KMS-11 (cell line): ENCODE measurements around the gene KIAA1328.

ENCODE experiments used
- H2AFZ ChIP-seq: fragments of 200-600 bp; sonication (generic); 2 replicates; pipeline ENCODE4 v1.6.1; 2016; ENCODE audit warnings: antibody characterized with exemption, mixed run types, low read depth
- H3K27ac ChIP-seq: fragments of 200-600 bp; sonication (generic); 2 replicates; pipeline ENCODE4 v1.6.1; 2016; ENCODE audit warnings: mild to moderate bottlenecking, mixed run types
- H3K27me3 ChIP-seq: fragments of 200-600 bp; sonication (generic); 2 replicates; pipeline ENCODE4 v1.6.1; 2017; ENCODE audit warnings: mild to moderate bottlenecking, low read depth, mixed run types, moderate library complexity; ENCODE audit not compliant: insufficient read depth
- H3K36me3 ChIP-seq: fragments of 200-600 bp; sonication (generic); 2 replicates; pipeline ENCODE4 v1.6.1; 2017; ENCODE audit warnings: mild to moderate bottlenecking, mixed run types; ENCODE audit not compliant: insufficient read depth
- H3K4me1 ChIP-seq: fragments of 200-600 bp; sonication (generic); 2 replicates; pipeline ENCODE4 v1.6.1; 2016; ENCODE audit warnings: mild to moderate bottlenecking, low read depth, mixed run types; ENCODE audit not compliant: poor library complexity, severe bottlenecking
- H3K4me2 ChIP-seq: fragments of 200-600 bp; sonication (generic); 2 replicates; pipeline ENCODE4 v1.7.0; 2016; ENCODE audit warnings: mild to moderate bottlenecking, mixed run types
- H3K4me3 ChIP-seq: fragments of 200-600 bp; sonication (generic); IDR thresholded peaks from 2 replicates; pipeline ENCODE4 v1.6.1; 2017; ENCODE audit warnings: low read depth, low read length, mixed read lengths; ENCODE audit not compliant: insufficient read depth
- H3K79me2 ChIP-seq: fragments of 200-600 bp; sonication (generic); 2 replicates; pipeline ENCODE4 v1.6.1; 2016; ENCODE audit warnings: low read depth, mixed run types; ENCODE audit not compliant: insufficient read depth
- H3K9ac ChIP-seq: fragments of 200-600 bp; sonication (generic); 2 replicates; pipeline ENCODE4 v1.6.1; 2016; ENCODE audit warnings: mild to moderate bottlenecking, mixed run types
- H4K20me1 ChIP-seq: fragments of 200-600 bp; sonication (generic); 2 replicates; pipeline ENCODE4 v1.6.1; 2016; ENCODE audit warnings: mild to moderate bottlenecking, mixed run types; ENCODE audit not compliant: insufficient read depth
- TF ChIP-seq, protein P1 (sequence below): fragments of 200-600 bp; sonication (generic); conservative IDR thresholded peaks from 2 replicates; pipeline ENCODE4 v1.6.1; 2017; ENCODE audit warnings: low read depth, mild to moderate bottlenecking, antibody characterized with exemption, low read length, moderate library complexity, mixed read lengths

Gene KIAA1328

DNA sequence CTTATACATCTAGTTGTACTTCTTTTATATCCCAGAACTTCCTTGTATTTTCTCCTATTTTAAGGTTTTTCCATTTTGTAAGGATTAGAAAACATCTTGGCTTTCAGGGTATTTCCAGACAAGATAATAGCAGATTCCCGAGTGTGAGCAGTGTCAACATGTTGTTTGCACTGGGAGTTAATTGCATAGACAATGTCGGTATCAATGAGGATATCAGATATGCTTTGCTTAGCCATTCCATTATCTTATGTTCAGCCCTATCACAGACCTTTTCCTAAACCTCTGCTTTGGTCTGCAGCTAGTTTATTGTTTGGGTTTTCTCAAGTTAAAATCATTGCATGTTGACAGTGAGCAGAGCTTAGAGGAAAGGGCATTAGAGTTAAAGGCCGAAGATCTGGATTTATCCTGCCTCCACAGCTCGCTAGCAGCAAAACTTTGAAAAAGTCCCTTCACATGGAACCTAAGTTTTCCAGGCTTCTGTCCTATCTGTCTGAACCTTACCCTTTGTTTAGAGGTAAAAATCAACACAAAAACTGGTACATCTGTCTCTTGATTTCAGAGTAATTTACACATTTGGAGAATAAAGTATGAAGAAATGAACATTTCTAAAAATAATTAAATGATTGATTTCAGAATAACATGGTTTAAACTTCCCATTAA lies 355.4 kb downstream of the KIAA1328 start:
- Histone ChIP-seq H3K27me3 (no peaks in the 10 kb centered on the region), H3K27ac (no peak overlapping the region), H3K9ac (no peak overlapping the region), H2AFZ (no peak overlapping the region), H3K4me3 (no peak overlapping the region), H3K36me3 (no peaks in the 10 kb centered on the region), H4K20me1 (no peaks in the 10 kb centered on the region), H3K79me2 (no peaks in the 10 kb centered on the region), H3K4me2 (no peak overlapping the region), H3K4me1 (no peaks in the 10 kb centered on the region)
- TF ChIP-seq, protein P1, sequence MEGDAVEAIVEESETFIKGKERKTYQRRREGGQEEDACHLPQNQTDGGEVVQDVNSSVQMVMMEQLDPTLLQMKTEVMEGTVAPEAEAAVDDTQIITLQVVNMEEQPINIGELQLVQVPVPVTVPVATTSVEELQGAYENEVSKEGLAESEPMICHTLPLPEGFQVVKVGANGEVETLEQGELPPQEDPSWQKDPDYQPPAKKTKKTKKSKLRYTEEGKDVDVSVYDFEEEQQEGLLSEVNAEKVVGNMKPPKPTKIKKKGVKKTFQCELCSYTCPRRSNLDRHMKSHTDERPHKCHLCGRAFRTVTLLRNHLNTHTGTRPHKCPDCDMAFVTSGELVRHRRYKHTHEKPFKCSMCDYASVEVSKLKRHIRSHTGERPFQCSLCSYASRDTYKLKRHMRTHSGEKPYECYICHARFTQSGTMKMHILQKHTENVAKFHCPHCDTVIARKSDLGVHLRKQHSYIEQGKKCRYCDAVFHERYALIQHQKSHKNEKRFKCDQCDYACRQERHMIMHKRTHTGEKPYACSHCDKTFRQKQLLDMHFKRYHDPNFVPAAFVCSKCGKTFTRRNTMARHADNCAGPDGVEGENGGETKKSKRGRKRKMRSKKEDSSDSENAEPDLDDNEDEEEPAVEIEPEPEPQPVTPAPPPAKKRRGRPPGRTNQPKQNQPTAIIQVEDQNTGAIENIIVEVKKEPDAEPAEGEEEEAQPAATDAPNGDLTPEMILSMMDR, result no peak

DNA sequence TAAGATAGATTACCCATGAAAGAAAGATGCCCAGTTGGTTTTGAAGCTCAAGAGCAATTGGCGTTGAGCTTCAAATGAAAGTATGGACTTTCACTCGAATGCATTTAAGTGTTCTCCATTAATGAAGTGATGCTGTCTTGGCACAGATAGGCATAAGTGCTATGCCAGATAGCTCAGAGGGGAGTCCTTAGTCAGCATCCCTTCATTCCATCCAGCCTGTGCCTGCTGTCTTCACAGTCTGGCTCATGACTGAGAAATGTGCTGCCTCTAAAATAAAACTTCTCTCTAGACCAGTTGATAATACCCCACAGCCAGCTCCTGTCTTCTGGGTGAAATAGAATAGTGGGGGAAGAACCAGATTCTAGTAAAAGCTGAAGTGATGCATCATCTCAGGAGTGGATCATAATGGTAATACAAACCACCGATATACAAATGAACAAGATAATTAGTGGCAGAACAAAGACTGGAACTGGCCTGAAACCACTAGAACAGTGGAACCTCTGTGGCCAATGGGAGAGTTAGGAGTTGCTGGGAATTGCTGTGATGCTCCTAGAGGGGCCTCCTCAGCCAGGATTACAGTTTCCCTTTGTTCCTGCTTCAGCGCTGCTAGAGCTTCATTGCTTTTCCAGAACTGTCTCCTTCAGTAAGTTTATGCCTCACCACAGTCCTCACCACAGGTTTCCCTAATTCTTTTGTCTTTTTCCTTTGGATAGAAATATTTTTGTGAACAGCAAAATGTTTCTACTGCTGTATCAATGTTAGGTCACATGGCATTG lies 359.3 kb downstream of the KIAA1328 start:
- no peaks in the 10 kb centered on the region for H4K20me1 ChIP-seq
- no peak overlapping the region for H2AFZ ChIP-seq
- no peak overlapping the region for H3K4me2 ChIP-seq
- H3K79me2 ChIP-seq, result no peaks in the 10 kb centered on the region
- no peaks in the 10 kb centered on the region for H3K36me3 ChIP-seq
- no peak overlapping the region for H3K4me3 ChIP-seq
- no peaks in the 10 kb centered on the region for H3K27me3 ChIP-seq
- H3K9ac ChIP-seq, result no peak overlapping the region
- TF ChIP-seq, protein P1, result no peak
- no peak overlapping the region for H3K27ac ChIP-seq
- no peaks in the 10 kb centered on the region for H3K4me1 ChIP-seq

DNA sequence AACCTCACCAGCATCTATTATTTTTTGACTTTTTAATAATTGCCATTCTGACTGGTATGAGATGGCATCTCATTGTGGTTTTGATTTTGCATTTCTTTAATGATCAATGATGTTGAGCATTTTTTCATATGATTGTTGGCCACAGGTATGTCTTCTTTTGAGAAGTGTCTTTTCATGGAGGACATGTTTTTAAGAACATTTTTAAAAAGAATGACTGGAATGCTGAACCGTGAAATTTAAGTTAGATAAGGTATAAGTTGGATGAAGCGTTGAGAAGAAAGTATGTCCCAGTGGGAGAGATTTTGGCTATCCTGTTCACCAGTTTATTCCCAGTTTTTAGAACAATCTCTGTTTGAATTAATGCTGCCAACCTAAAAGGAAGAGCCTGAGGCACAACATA lies 370.8 kb downstream of the KIAA1328 start:
- no peak overlapping the region for H3K9ac ChIP-seq
- no peak overlapping the region for H3K27ac ChIP-seq
- no peak overlapping the region for H3K4me2 ChIP-seq
- TF ChIP-seq, protein P1, result no peak
- H3K27me3 ChIP-seq, result no peaks in the 10 kb centered on the region
- H3K79me2 ChIP-seq, result no peaks in the 10 kb centered on the region
- H3K4me1 ChIP-seq, result no peaks in the 10 kb centered on the region
- no peak overlapping the region for H2AFZ ChIP-seq
- no peaks in the 10 kb centered on the region for H4K20me1 ChIP-seq
- H3K36me3 ChIP-seq, result no peaks in the 10 kb centered on the region
- H3K4me3 ChIP-seq, result no peak overlapping the region

DNA sequence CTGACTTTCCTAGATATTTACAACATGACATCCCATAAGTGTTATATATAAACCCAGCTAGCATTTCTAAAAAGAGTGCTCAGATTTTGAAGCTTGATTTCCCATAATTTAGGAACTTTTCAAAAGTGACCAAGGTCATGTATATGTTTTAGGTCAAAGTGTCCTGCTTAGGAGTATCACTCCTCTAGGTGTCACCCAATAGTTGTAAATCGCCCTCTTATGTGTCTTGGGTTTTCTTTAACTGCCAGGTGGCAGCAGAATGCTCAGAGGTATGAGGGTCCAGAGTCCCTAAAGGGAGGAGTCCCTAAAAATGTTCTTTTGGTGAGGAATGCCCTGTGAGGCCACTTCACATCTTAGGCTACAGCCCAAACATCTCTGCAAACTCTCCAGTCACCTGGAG lies 378.4 kb downstream of the KIAA1328 start:
- Histone ChIP-seq H3K79me2 (no peaks in the 10 kb centered on the region), H3K4me2 (no peak overlapping the region), H2AFZ (no peak overlapping the region), H3K4me1 (no peaks in the 10 kb centered on the region), H3K9ac (no peak overlapping the region), H3K27ac (no peak overlapping the region), H4K20me1 (no peaks in the 10 kb centered on the region), H3K36me3 (no peaks in the 10 kb centered on the region), H3K27me3 (no peaks in the 10 kb centered on the region), H3K4me3 (no peak overlapping the region)
- TF ChIP-seq, protein P1, result no peak
